MG63 (cell line): ENCODE data around the gene TTC16. TPM values are rescaled to one million over a fixed set of nuclear protein-coding genes. Genes with fewer than 3 reads are reported as not detected.
"Not testable (repeated sequence)": the region's sequence is repeated elsewhere in the genome, so short reads cannot be mapped to it uniquely, and the experiment has no call there.

Experiments used
- DNase-seq: peaks from one replicate; pipeline ENCODE4 v3.0.0-alpha.2; 2020
- H3K27me3 ChIP-seq: fragments of 250-450 bp; sonication (Bioruptor Pico); 2 replicates; pipeline ENCODE4 v1.5.1; 2020; ENCODE audit warnings: mild to moderate bottlenecking, moderate library complexity
- H3K36me3 ChIP-seq: fragments of 250-450 bp; sonication (Bioruptor Pico); 2 replicates; pipeline ENCODE4 v1.5.1; 2020; ENCODE audit warnings: mild to moderate bottlenecking, moderate library complexity
- H3K4me3 ChIP-seq: fragments of 250-450 bp; sonication (Bioruptor Pico); 2 replicates; pipeline ENCODE4 v1.5.1; 2020; ENCODE audit warnings: mild to moderate bottlenecking, moderate library complexity
- H3K9me3 ChIP-seq: fragments of 250-450 bp; sonication (Bioruptor Pico); 2 replicates; pipeline ENCODE4 v1.5.1; 2020; ENCODE audit warnings: mild to moderate bottlenecking, moderate library complexity
- total RNA-seq: library from RNA; depleted of rRNA; stranded (reverse); fragments of >200 nt; shearing (Covaris generic); gene quantifications from 2 replicates; pipeline ENCODE4 v1.2.3, GENCODE V29; 2014; ENCODE audit warnings: low replicate concordance; rRNA removed

TTC16 gene
- total RNA-seq, 1 experiment from 2014 or later: not detected

DNA sequence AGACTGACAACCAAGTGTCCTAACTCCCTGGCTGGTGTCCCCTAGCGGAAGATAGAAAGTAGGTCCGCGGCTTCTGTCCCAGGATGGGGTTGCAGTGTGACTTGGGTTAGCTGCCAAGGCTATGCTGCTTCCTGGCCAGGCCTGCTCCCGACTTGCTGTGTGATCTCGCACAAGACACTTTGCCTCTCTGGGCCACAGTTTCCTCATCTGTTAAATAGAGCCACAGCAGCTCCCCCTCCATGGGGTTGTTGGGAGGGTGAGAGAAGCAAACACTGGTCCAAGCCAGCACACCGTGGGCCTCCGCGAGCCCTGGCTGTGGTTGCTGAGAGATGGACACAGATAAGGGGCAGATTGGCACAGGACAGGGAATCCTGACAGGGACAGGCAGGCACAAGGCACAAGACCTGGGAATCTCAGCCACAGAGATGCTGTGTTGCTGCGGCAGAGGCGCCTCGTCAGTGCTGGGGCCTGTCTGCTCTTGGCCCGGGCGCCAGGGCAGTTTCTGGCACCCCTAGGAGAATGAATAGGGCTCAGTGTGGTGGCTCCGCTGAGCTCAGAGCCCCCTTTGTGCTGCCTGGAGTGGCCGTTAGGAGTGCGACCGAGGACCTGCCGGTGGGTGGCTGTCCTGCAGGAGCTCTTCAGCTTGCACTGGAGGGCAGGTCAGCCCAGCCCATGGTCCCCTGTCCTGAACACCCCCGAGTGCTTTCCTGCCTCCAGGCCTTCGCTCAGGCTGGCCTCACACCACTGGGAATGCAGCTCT is 64.4 kb downstream of the TTC16 start:
- no peak for DNase-seq
- H3K9me3 ChIP-seq: no peaks in the 10 kb centered on the region
- H3K4me3 ChIP-seq: no peak overlapping the region
- no peaks in the 10 kb centered on the region for H3K27me3 ChIP-seq
- no peaks in the 10 kb centered on the region for H3K36me3 ChIP-seq

DNA sequence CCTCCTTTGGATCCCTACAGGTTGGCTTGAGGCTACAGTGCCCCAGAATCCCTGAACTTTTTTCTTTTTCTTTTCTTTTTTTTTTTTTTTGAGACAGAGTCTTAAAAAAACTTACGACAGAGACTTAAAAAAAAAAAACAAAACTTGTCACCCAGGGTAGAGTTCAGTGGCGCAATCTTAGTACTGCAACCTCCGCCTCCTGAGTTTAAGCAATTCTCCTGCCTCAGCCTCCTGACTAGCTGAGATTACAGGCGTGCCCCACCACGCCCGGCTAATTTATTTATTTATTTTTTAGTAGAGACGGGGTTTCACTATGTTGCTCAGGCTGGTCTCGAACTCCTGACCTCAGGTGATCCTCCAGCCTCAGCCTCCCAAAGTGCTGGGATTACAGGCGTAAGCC is 65.0 kb downstream of the TTC16 start:
- H3K9me3 ChIP-seq, H3K27me3 ChIP-seq, H3K4me3 ChIP-seq, DNase-seq, H3K36me3 ChIP-seq: not testable (repeated sequence)

Other genes with a start within 250 kb of the TTC16 start
- gene STXBP1, start 103.8 kb upstream of the TTC16 start, total RNA-seq: 0.36 and 87.7 TPM in 2 replicates
- not detected in 2 replicates for gene CFAP157, start 9.1 kb upstream of the TTC16 start, total RNA-seq
- gene PTRH1, start 416 bp upstream of the TTC16 start, total RNA-seq: 15.9 and 26.7 TPM in 2 replicates
- gene TOR2A, start 19.2 kb downstream of the TTC16 start, total RNA-seq: 5.8 and 18.7 TPM in 2 replicates
- gene SH2D3C, start 62.6 kb downstream of the TTC16 start, total RNA-seq: not detected in 2 replicates
- gene CDK9, start 70.0 kb downstream of the TTC16 start, total RNA-seq: 48.6 and 67.5 TPM in 2 replicates
- 100 and 115 TPM in 2 replicates for gene FPGS, start 86.8 kb downstream of the TTC16 start, total RNA-seq
- 12.9 and 14.0 TPM in 2 replicates for gene ENG, start 138.6 kb downstream of the TTC16 start, total RNA-seq
- 36.6 and 69.0 TPM in 2 replicates for gene AK1, start 161.6 kb downstream of the TTC16 start, total RNA-seq
- 40.5 and 47.3 TPM in 2 replicates for gene ST6GALNAC6, start 183.5 kb downstream of the TTC16 start, total RNA-seq
- 4.7 and 26.9 TPM in 2 replicates for gene ST6GALNAC4, start 201.0 kb downstream of the TTC16 start, total RNA-seq
- 0.13 TPM in 1 of 2 replicates, not detected in the other for gene PIP5KL1, start 214.7 kb downstream of the TTC16 start, total RNA-seq
- gene DPM2, start 221.8 kb downstream of the TTC16 start, total RNA-seq: 23.3 and 38.9 TPM in 2 replicates